ENCODE data around the gene WSB1.

Gene WSB1

GRCh38 chr17:27280527-27280926 is 13.4 kb upstream of the WSB1 start:
- TF ChIP-seq OSR1 (CRISPR knock-in tag; IDR thresholded peaks at IDR 0.05) (no peak), GLIS3 (CRISPR knock-in tag; IDR thresholded peaks at IDR 0.05) (no peak), ZC3H10 (CRISPR knock-in tag; IDR thresholded peaks at IDR 0.05) (no peak)
- ATAC-seq = no peak

- no peak for ATAC-seq
Observed at GRCh38 chr17:27281438-27281837, 12.5 kb upstream of the WSB1 start.

GRCh38 chr17:27282054-27282551 is 11.8 kb upstream of the WSB1 start:
- ATAC-seq = no peak
- no peak for TF ChIP-seq PPARA (CRISPR knock-in tag; IDR thresholded peaks at IDR 0.05; ENCODE audit: borderline replicate concordance)
- TF ChIP-seq PATZ1 (CRISPR knock-in tag; IDR thresholded peaks at IDR 0.05; ENCODE audit: borderline replicate concordance) = no peak
- TF ChIP-seq ZNF70 (CRISPR knock-in tag; IDR thresholded peaks at IDR 0.05) = no peak
- TF ChIP-seq TCF4 (CRISPR knock-in tag; IDR thresholded peaks at IDR 0.05; ENCODE audit: borderline replicate concordance) = no peak
- no peak for TF ChIP-seq ARNTL (CRISPR knock-in tag; IDR thresholded peaks at IDR 0.05; ENCODE audit: borderline replicate concordance, low read depth)
- no peak for TF ChIP-seq RARB (CRISPR knock-in tag; IDR thresholded peaks at IDR 0.05)
- no peak for TF ChIP-seq OSR1 (CRISPR knock-in tag; IDR thresholded peaks at IDR 0.05)
- TF ChIP-seq ZNF8 (CRISPR knock-in tag; IDR thresholded peaks at IDR 0.05) = no peak
- no peak for TF ChIP-seq CSRNP3 (CRISPR knock-in tag; IDR thresholded peaks at IDR 0.05)
- no peak for TF ChIP-seq BACH2 (CRISPR knock-in tag; IDR thresholded peaks at IDR 0.05; ENCODE audit: borderline replicate concordance)

More at GRCh38 chr17:27281438-27281837, 12.5 kb upstream of the WSB1 start:
- no peak for TF ChIP-seq ZNF8 (CRISPR knock-in tag; IDR thresholded peaks at IDR 0.05)
- no peak for TF ChIP-seq ZC3H10 (CRISPR knock-in tag; IDR thresholded peaks at IDR 0.05)
- no peak for TF ChIP-seq PATZ1 (CRISPR knock-in tag; IDR thresholded peaks at IDR 0.05; ENCODE audit: borderline replicate concordance)
- TF ChIP-seq CSRNP3 (CRISPR knock-in tag; IDR thresholded peaks at IDR 0.05) = no peak
- TF ChIP-seq PPARA (CRISPR knock-in tag; IDR thresholded peaks at IDR 0.05; ENCODE audit: borderline replicate concordance) = no peak
- no peak for TF ChIP-seq ISL1 (CRISPR knock-in tag; IDR thresholded peaks at IDR 0.05)

- no peak for TF ChIP-seq ZNF565 (CRISPR knock-in tag; conservative IDR thresholded peaks at IDR 0.05; ENCODE audit: low read depth)
- ATAC-seq = no peak
Observed at GRCh38 chr17:27283060-27283459, 10.9 kb upstream of the WSB1 start.

GRCh38 chr17:27283751-27284150 is 10.2 kb upstream of the WSB1 start:
- no peak for TF ChIP-seq PATZ1 (CRISPR knock-in tag; IDR thresholded peaks at IDR 0.05; ENCODE audit: borderline replicate concordance)
- TF ChIP-seq POU6F1 (CRISPR knock-in tag; IDR thresholded peaks at IDR 0.05; ENCODE audit: borderline replicate concordance, low read depth) = no peak
- TF ChIP-seq RARB (CRISPR knock-in tag; IDR thresholded peaks at IDR 0.05) = no peak
- no peak for TF ChIP-seq ZFP3 (CRISPR knock-in tag; IDR thresholded peaks at IDR 0.05)
- no peak for TF ChIP-seq ZC3H10 (CRISPR knock-in tag; IDR thresholded peaks at IDR 0.05)
- no peak for TF ChIP-seq ARNTL (CRISPR knock-in tag; IDR thresholded peaks at IDR 0.05; ENCODE audit: borderline replicate concordance, low read depth)
- no peak for TF ChIP-seq ISL1 (CRISPR knock-in tag; IDR thresholded peaks at IDR 0.05)
- no peak for TF ChIP-seq ESRRG (CRISPR knock-in tag; IDR thresholded peaks at IDR 0.05)
- no peak for TF ChIP-seq CSDC2 (CRISPR knock-in tag; IDR thresholded peaks at IDR 0.05)
- TF ChIP-seq TOX (CRISPR knock-in tag; IDR thresholded peaks at IDR 0.05; ENCODE audit: borderline replicate concordance) = no peak
- no peak for ATAC-seq
